AG09309 (cell line): ENCODE results near the gene STIM2.

Experiments
- DNase-seq: peaks from one replicate; pipeline ENCODE4 v3.0.0-alpha.2; 2010; ENCODE audit warnings: low read depth
- H3K4me3 ChIP-seq: 2 replicates; pipeline ENCODE4 v1.5.1; 2011; ENCODE audit warnings: mild to moderate bottlenecking, low read depth, low read length, moderate library complexity; ENCODE audit not compliant: control insufficient read depth
- CTCF ChIP-seq: IDR thresholded peaks from 2 replicates; pipeline ENCODE4 v1.5.1; 2011; ENCODE audit warnings: mild to moderate bottlenecking, low read depth, low read length, inconsistent platforms; ENCODE audit not compliant: insufficient read depth, control insufficient read depth; ENCODE audit errors: missing control alignments

STIM2 gene

DNA sequence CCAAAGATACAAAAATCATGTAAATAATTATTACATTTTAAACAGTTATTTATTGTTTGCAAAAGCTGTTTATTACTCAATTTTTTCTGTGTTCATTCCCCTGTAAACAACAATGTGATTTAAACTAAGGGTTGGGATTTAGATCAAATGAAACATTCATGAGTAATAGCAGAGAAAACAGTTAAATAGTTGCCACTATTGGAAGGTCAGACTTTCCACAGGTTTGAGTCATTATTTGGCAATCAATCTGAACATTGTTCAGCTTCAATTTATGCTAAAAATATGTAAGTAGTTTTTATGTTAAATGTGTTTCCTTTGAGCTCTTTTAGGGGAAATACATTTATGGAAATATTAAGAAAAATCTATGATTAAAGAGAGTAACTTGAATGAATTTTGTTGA is 144.9 kb downstream of the STIM2 start:
- no peak overlapping the region for H3K4me3 ChIP-seq
- no peak for TF ChIP-seq CTCF
- DNase-seq: peak; percentile 16

DNA sequence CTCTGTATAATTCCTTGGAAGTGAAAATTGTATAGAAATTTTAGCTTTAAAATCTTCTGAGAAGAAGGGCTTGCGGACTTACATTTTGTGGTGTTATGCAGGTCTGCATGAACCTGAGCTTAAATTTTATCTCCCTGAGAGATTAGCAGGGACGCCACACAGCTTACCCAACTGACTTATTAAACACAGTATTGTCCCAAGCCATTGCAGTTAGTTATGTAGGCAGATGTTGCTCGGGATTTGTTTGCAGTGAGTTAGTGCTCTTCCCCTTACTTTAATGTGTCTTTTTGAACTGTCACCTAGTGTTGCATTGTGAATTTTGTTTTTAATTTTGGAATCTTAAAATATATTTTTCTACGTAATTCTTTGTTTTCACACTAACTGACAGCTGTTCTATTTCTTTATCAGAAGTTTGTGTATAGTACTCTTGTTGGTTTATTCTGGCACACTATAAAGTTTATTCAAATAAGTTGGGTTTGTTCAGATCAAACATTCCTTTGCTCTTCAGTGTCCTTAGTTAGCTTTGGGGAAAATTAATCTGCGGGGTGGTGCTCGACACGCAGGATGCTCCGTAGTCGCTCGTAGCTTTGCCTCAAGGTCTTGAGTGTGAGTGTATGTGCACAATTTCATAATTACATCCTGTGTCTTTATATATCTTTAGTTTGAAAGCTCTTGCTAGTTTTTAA is 145.4 kb downstream of the STIM2 start:
- no peak overlapping the region for H3K4me3 ChIP-seq
- no peak for DNase-seq
- TF ChIP-seq CTCF: no peak

DNA sequence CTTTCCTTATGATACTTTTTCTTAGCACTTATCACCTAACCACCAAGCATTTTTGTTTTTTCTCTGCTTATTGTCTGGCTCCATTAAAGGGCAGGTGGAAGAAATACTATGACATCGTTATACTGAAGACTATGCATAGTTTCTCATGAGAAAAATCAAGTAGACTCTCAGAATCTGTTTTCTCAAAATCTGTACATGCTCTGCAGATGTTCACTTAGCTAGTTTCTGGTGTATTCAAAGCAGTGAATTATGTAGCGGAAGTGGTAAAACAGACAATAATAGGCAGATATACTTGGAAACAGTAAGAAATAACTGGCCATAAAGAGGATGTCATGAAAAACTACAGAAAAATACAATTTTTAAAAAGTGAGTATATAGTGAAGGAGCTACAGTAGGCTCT is 146.0 kb downstream of the STIM2 start:
- no peak for TF ChIP-seq CTCF
- no peak for DNase-seq
- H3K4me3 ChIP-seq: no peak overlapping the region

- DNase-seq: peak; percentile 27
- H3K4me3 ChIP-seq: no peak overlapping the region
- TF ChIP-seq CTCF: no peak
Observed at GRCh38 chr4:27007507-27007906, 146.9 kb downstream of the STIM2 start.

DNA sequence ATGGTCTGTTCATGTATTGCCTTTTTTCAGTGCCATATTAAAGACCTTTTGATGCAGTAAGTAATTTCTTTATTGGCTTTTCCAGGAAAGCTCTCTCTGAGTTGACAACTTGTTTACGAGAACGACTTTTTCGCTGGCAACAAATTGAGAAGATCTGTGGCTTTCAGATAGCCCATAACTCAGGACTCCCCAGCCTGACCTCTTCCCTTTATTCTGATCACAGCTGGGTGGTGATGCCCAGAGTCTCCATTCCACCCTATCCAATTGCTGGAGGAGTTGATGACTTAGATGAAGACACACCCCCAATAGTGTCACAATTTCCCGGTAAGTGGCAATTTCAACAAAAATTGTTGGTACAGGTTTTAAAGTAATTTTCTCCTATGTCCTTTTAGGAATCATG is 148.0 kb downstream of the STIM2 start:
- no peak for DNase-seq
- TF ChIP-seq CTCF: no peak
- H3K4me3 ChIP-seq: no peak overlapping the region

DNA sequence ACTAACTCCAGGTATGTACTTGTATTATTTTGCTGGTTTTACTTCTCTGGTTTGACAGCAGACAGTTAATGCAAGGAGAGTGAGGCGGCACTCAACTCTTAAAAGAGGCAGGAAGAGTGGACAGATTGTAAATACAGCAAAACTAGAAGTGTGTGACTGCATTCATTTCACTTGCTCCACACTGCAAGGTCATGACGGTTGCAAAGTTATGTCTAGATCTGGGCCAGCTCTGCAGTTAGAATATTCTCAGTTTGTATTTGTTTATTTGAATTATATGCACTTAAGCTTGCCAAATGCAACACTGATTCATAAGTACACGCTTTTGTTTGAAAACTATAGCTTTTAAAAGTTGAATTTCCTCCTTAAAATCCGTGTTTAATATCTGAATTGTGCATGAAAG is 148.9 kb downstream of the STIM2 start:
- no peak overlapping the region for H3K4me3 ChIP-seq
- no peak for TF ChIP-seq CTCF
- DNase-seq: peak; percentile 10
